Stomach smooth muscle (tissue), 2 donors: ENCODE measurements around the gene KIF23.

Experiments used
- H3K27ac ChIP-seq: one replicate; pipeline ENCODE4 v1.7.0; 2013; ENCODE audit warnings: mild to moderate bottlenecking, low read length, inconsistent platforms
- H3K27me3 ChIP-seq, 2 donors: one replicate each; pipeline ENCODE4 v1.7.0; 2013; ENCODE audit warnings: low read length in 2 of 2; ENCODE audit not compliant: insufficient read depth in 2 of 2, control insufficient read depth in 1 of 2
- H3K36me3 ChIP-seq, 2 donors: one replicate each; pipeline ENCODE4 v1.7.0; 2013; ENCODE audit warnings: low read length in 2 of 2; ENCODE audit not compliant: control insufficient read depth in 2 of 2, insufficient read depth in 2 of 2
- H3K4me1 ChIP-seq: one replicate; pipeline ENCODE4 v1.7.0; 2013; ENCODE audit warnings: low read length; ENCODE audit not compliant: control insufficient read depth, insufficient read depth
- H3K4me3 ChIP-seq, 2 donors: one replicate each; pipeline ENCODE4 v1.7.0; 2013; ENCODE audit warnings: low read length in 2 of 2
- H3K9ac ChIP-seq, 2 donors: one replicate each; pipeline ENCODE4 v1.7.0; 2013; ENCODE audit warnings: low read length in 2 of 2, mild to moderate bottlenecking in 1 of 2
- H3K9me3 ChIP-seq, 2 donors: one replicate each; pipeline ENCODE4 v1.7.0; 2013; ENCODE audit warnings: low read length in 2 of 2; ENCODE audit not compliant: control insufficient read depth in 2 of 2
- donor health status: healthy.
- donor health status: Pancreatic carcinoma.

KIF23 gene

DNA sequence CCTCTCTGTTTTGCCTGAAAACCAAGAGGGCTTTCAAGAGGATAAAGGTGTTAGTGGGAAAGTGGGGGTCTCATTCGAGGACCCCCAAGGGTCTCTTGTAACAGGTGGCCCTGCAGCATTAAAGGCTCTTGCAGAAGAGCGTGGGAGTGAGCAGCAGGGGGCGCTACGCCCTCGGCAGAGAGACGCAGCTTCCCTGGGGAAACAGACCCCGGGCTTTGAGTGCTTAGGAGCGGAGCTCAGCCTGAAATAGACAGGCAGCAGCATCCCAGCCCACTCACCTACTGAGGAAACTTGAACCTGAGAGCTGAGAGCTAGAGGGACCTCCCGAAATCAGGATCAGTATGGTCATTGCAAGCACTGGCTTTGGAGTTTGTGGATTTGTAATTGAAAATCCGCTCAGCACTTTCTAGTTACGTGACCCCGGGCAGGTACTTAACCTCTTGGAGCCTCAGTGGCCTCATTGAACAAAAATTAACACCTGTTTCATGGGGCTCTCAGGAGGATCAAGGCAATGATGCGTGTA lies 64.2 kb downstream of the KIF23 start:
- Histone ChIP-seq H3K9me3 (peaks cover 2 to 3% of the 10 kb centered on the region in 2 donors), H3K4me3 (no peak overlapping the region), H3K27ac (no peak overlapping the region), H3K27me3 (peaks cover 0 to 2% of the 10 kb centered on the region in 2 donors), H3K36me3 (no peaks in the 10 kb centered on the region), H3K9ac (no peak overlapping the region), H3K4me1 (no peaks in the 10 kb centered on the region)

DNA sequence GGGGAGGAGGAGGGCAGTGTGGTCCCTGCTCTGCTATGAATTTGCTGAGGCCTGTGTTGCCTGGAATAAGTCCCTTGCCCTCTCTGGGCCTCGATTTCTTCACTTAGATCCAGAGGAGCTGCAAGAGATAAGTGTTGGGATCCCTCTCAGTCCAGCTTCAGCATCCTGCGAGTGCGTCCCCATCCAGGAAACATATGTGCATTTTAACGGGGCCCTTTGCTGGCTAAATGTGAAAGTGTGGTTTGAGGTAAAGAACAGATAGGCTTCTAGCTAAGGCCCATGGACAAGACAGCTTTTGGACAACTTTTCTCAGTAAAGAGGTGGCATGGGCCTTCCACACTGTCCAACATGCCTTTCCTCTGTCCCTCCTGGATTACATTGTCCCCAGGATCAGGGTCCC lies 64.9 kb downstream of the KIF23 start:
- Histone ChIP-seq H3K27ac (no peak overlapping the region), H3K27me3 (peaks cover 0 to 2% of the 10 kb centered on the region in 2 donors), H3K4me3 (no peak overlapping the region), H3K9ac (no peak overlapping the region), H3K9me3 (peaks cover 2 to 3% of the 10 kb centered on the region in 2 donors), H3K4me1 (no peaks in the 10 kb centered on the region), H3K36me3 (no peaks in the 10 kb centered on the region)

DNA sequence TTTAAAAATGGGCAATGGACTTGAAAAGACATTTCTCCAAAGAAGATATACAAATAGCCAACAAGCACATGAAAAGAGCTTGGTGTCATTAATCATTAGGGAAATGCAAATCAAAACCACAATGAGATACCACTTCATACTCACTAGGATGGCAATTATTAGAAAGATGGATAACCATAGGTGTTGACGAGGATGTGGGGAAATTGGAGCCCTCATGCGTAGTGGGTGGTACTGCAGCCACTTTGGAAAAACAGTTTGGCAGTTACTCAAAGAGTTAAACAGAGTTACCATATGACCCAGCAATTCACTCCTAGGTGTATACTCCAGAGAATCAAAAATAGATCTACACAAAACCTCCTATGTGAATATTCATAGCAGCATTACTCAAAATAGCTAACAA lies 65.8 kb downstream of the KIF23 start:
- Histone ChIP-seq H3K27ac (no peak overlapping the region), H3K4me1 (no peaks in the 10 kb centered on the region), H3K27me3 (peaks cover 0 to 2% of the 10 kb centered on the region in 2 donors), H3K9me3 (peaks cover 2 to 3% of the 10 kb centered on the region in 2 donors), H3K36me3 (no peaks in the 10 kb centered on the region), H3K9ac (no peak overlapping the region), H3K4me3 (no peak overlapping the region)

DNA sequence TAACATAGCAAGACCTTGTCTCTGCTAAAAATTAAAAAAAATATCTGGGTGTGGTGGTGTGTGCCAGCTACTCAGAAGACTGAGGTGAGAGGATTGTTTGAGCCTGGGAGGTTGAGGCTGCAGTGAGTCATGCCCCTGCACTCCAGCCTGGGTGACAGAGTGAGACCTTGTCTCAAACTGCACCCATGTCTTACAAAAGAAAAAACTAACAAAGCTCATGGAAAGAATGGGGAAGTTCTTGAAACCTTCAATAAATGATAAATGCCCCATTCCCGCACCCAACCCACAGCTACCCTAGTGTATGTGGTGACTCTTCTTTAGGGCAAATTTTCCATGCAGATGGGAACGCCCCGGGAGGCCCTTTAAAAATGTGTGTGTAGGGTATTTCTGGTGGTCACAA lies 66.8 kb downstream of the KIF23 start:
- H3K36me3 ChIP-seq, result no peaks in the 10 kb centered on the region
- H3K4me3 ChIP-seq, result no peak overlapping the region
- H3K9ac ChIP-seq, result no peak overlapping the region
- H3K9me3 ChIP-seq, result peaks cover 2 to 3% of the 10 kb centered on the region in 2 donors
- no peaks in the 10 kb centered on the region for H3K4me1 ChIP-seq
- H3K27ac ChIP-seq, result no peak overlapping the region
- peaks cover 0 to 2% of the 10 kb centered on the region in 2 donors for H3K27me3 ChIP-seq

DNA sequence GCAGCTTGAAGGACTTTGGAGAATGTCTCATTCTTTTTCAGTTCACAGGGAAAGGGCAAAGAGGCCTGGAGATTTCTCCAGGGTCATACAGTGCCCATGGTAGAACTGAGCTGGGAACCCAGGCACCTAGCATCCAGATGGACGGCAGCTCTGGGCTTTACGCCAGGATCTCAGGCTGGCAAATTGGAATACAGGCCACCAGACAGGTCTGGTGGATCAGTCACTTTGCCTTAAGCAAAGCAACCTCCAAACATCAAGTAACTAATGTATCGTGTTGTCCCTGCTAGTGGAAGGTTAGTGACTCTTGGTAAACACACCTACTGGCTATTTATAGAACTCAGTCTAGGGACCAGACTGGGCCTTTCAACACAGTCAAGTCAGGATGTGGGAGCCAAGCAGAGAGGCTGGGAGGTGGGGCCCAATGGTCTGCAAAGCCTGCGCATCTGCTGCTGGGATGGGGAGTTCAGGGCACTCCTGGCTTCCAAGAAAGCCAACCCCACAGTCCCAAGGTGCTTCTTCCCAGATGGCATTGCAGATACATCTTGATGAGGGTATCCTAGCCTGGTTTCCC lies 68.6 kb downstream of the KIF23 start:
- Histone ChIP-seq H3K9me3 (peaks cover 2 to 3% of the 10 kb centered on the region in 2 donors), H3K27ac (no peak overlapping the region), H3K9ac (no peak overlapping the region), H3K4me3 (no peak overlapping the region), H3K4me1 (no peaks in the 10 kb centered on the region), H3K27me3 (no peaks in the 10 kb centered on the region), H3K36me3 (no peaks in the 10 kb centered on the region)

DNA sequence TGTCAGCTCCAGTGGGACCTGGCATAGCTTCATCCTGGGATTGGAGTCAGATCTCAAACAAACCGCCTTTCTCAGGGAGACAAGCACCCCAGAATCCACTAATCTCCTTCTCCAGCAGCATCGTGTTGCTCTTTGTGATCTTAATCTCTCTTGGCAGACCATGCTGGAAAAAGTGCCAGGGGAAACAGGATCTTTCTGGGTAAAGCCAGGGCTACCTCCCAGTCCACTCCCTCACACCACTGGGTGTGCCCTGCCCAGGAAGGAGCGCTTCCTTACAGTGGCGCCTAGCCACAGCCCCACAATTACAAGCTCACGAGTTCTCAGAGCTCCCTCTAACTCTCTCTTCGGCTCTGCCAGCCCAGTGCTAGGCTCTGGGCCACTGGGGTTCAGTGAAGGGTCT lies 70.7 kb downstream of the KIF23 start:
- H3K9me3 ChIP-seq, result peaks cover 2% of the 10 kb centered on the region in 2 donors
- peaks cover 4% of the 10 kb centered on the region for H3K4me1 ChIP-seq
- no peak overlapping the region for H3K4me3 ChIP-seq
- no peak overlapping the region for H3K9ac ChIP-seq
- no peaks in the 10 kb centered on the region for H3K27me3 ChIP-seq
- H3K36me3 ChIP-seq, result no peaks in the 10 kb centered on the region
- no peak overlapping the region for H3K27ac ChIP-seq

GRCh38 chr15:69486481-69487110 lies 72.4 kb downstream of the KIF23 start:
- Histone ChIP-seq H3K27ac (no peak overlapping the region), H3K36me3 (no peaks in the 10 kb centered on the region), H3K9ac (no peak overlapping the region), H3K27me3 (no peaks in the 10 kb centered on the region), H3K4me1 (peaks cover 4% of the 10 kb centered on the region), H3K9me3 (no peaks in the 10 kb centered on the region), H3K4me3 (no peak overlapping the region)

DNA sequence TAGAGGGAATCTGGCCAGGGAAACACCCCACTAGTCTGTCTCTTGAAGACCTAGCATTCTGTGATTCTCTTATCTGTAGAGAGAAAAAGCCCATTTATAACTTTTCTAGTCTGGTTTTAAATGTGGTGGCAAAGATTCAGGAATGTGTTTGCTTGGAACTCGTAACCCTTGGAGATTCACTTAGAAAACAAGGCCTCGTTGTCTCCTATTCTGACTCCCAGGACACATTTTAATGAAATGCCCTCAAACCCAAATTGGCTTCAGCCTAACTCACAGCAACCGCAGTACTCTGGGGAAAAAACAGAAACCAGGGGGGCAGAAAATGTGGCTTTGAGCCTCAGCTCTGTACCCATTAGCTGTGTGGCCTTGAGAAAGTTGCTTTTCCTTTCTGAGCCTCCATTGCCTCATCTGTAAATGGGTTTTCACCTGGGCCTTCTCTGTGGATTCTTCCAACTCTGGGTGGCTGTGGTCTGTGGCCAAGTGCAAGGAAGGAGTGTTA lies 75.0 kb downstream of the KIF23 start:
- H3K27ac ChIP-seq, result no peak overlapping the region
- no peak overlapping the region for H3K4me3 ChIP-seq
- H3K4me1 ChIP-seq, result peaks cover 4% of the 10 kb centered on the region
- H3K36me3 ChIP-seq, result no peaks in the 10 kb centered on the region
- no peaks in the 10 kb centered on the region for H3K27me3 ChIP-seq
- no peak overlapping the region for H3K9ac ChIP-seq
- no peaks in the 10 kb centered on the region for H3K9me3 ChIP-seq

DNA sequence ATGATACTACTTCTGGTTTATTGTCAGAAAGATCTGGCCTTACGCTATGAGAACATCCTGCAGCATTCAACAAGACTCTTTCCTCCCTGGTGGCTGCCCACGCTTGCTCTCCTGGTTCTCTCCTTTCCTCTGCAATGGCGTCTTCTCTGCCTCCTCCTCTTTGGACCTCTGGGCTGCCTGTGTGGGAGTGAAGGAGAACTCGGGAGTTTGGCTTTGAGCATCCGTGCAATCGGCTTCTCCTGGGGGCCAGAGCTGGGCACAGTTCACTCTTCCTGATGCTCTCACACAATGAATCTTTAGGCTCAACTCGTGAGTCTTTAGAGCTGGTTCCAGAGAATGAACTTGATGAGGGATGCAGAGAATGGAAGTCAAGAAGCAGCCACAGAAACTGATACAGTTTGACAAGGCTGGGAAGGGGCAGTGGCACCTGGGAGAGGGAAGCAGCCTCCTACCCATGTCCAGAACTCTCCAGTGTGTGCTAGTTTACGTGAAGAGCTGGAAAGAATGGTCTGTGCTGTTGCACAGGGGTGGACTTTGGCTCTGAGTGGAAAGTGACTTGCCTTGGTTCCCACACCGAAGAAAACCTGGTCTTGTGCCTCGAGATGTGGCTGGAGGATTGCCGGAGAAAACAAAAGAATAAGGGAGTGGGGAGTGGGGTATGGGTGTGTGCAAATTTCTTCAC lies 76.3 kb downstream of the KIF23 start:
- Histone ChIP-seq H3K9me3 (no peaks in the 10 kb centered on the region), H3K36me3 (no peaks in the 10 kb centered on the region), H3K27ac (no peak overlapping the region), H3K4me3 (peak overlapping the region in 1 of 2 donors; percentile 15), H3K9ac (no peak overlapping the region), H3K4me1 (peaks cover 4% of the 10 kb centered on the region), H3K27me3 (no peaks in the 10 kb centered on the region)

- Histone ChIP-seq H3K4me3 (no peak overlapping the region), H3K4me1 (peaks cover 4% of the 10 kb centered on the region), H3K27ac (no peak overlapping the region), H3K9me3 (no peaks in the 10 kb centered on the region), H3K36me3 (no peaks in the 10 kb centered on the region), H3K9ac (no peak overlapping the region), H3K27me3 (no peaks in the 10 kb centered on the region)
These were observed 76.9 kb downstream of the KIF23 start for GRCh38 chr15:69491038-69491505.
